Astrocyte (in vitro differentiated cells and primary cell): ENCODE results near the gene CTSE. TPM values are rescaled to one million over a fixed set of nuclear protein-coding genes. Genes with fewer than 3 reads are reported as not detected.
A peak's percentile ranks its signal among the peaks of the same experiment; 100 is the strongest.

ENCODE experiments used
- DNase-seq: peaks from one replicate; pipeline ENCODE4 v3.0.0-alpha.2; 2010; ENCODE audit warnings: low read depth
- FAIRE-seq: peaks from 2 replicates; lab custom pipeline; 2011; peaks lifted over from hg19 to GRCh38; lab: Jason Lieb, UNC
- H2AFZ ChIP-seq: 2 replicates; pipeline ENCODE4 v1.6.0; 2012; ENCODE audit warnings: low read depth, low read length, inconsistent platforms
- H3K27ac ChIP-seq: 2 replicates; pipeline ENCODE4 v1.5.1; 2011; ENCODE audit warnings: low read depth, low read length, inconsistent platforms
- H3K27me3 ChIP-seq: 2 replicates; pipeline ENCODE4 v1.6.0; 2011; ENCODE audit warnings: low read length, inconsistent platforms; ENCODE audit not compliant: insufficient read depth
- H3K36me3 ChIP-seq: 2 replicates; pipeline ENCODE4 v1.5.1; 2011; ENCODE audit warnings: low read length, inconsistent platforms; ENCODE audit not compliant: insufficient read depth
- H3K4me1 ChIP-seq: 2 replicates; pipeline ENCODE4 v1.5.1; 2011; ENCODE audit warnings: low read length, inconsistent platforms; ENCODE audit not compliant: insufficient read depth
- H3K4me2 ChIP-seq: 2 replicates; pipeline ENCODE4 v1.6.0; 2012; ENCODE audit warnings: low read length, inconsistent platforms
- H3K4me3 ChIP-seq: 2 replicates; pipeline ENCODE4 v1.5.1; 2011; ENCODE audit warnings: low read depth, mild to moderate bottlenecking, low read length, inconsistent platforms; ENCODE audit not compliant: insufficient read depth
- H3K79me2 ChIP-seq: 2 replicates; pipeline ENCODE4 v1.6.0; 2012; ENCODE audit warnings: mild to moderate bottlenecking, low read length, inconsistent platforms; ENCODE audit not compliant: insufficient read depth
- H3K9ac ChIP-seq: 2 replicates; pipeline ENCODE4 v1.6.0; 2012; ENCODE audit warnings: mild to moderate bottlenecking, low read length, inconsistent platforms
- H3K9me3 ChIP-seq: 2 replicates; pipeline ENCODE4 v1.5.1; 2012; ENCODE audit warnings: low read depth, mild to moderate bottlenecking, low read length, inconsistent platforms; ENCODE audit not compliant: insufficient read depth
- H4K20me1 ChIP-seq: 2 replicates; pipeline ENCODE4 v1.6.0; 2012; ENCODE audit warnings: low read length, inconsistent platforms; ENCODE audit not compliant: insufficient read depth
- H3K27ac Mint-ChIP-seq: one replicate; pipeline ENCODE4 v1.8.0; 2021; ENCODE audit warnings: mild to moderate bottlenecking, mixed read lengths; ENCODE audit not compliant: unreplicated experiment
- H3K27me3 Mint-ChIP-seq: one replicate; pipeline ENCODE4 v1.8.0; 2021; ENCODE audit warnings: low read depth, mixed read lengths; ENCODE audit not compliant: unreplicated experiment
- H3K36me3 Mint-ChIP-seq: one replicate; pipeline ENCODE4 v1.8.0; 2021; ENCODE audit warnings: low read depth, mixed read lengths; ENCODE audit not compliant: unreplicated experiment
- H3K4me1 Mint-ChIP-seq: one replicate; pipeline ENCODE4 v1.8.0; 2021; ENCODE audit warnings: low read depth, mixed read lengths; ENCODE audit not compliant: unreplicated experiment
- H3K4me3 Mint-ChIP-seq: one replicate; pipeline ENCODE4 v1.8.0; 2021; ENCODE audit warnings: mild to moderate bottlenecking, moderate library complexity, mixed read lengths; ENCODE audit not compliant: unreplicated experiment
- H3K9me3 Mint-ChIP-seq: one replicate; pipeline ENCODE4 v1.8.0; 2021; ENCODE audit warnings: mild to moderate bottlenecking, mixed read lengths; ENCODE audit not compliant: unreplicated experiment
- EZH2 ChIP-seq: IDR thresholded peaks from 2 replicates; pipeline ENCODE4 v1.6.1; 2012; ENCODE audit warnings: mild to moderate bottlenecking, low read length, inconsistent platforms; ENCODE audit not compliant: insufficient read depth
- total RNA-seq: library from RNA; stranded (reverse); gene quantifications from 2 replicates; pipeline ENCODE4 v1.2.1, GENCODE V29; 2021
- TF ChIP-seq, protein P1 (sequence below): IDR thresholded peaks from 2 replicates; pipeline ENCODE4 v1.5.1; 2011; ENCODE audit warnings: low read depth, mild to moderate bottlenecking, inconsistent platforms, low read length, moderate library complexity; ENCODE audit not compliant: insufficient read depth

The CTSE gene
- total RNA-seq, 1 donor from 2014 or later, result not detected

DNA sequence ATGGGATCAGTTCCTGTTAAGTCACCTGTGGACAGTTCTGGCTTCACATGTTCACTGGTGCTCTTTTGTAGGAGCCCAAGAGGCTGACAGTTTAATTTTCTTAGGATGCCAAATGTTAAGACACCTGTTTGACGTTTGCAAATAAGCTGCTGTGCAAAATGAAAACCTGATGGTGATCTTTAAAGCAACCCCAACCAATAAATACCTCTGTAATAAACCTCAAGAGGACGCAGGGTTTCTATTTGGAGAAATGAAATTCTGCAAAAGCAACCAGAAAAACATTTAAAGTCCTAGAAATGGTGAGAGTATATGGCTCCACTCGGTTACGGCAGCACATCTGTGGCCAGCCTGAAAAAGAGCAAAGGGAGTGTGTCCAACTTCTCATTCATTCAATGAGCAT lies 23.6 kb upstream of the CTSE start:
- Histone ChIP-seq H3K4me3 (no peak overlapping the region), H4K20me1 (no peaks in the 10 kb centered on the region), H3K27me3 (peaks cover 5% of the 10 kb centered on the region), H3K9ac (no peak overlapping the region), H3K36me3 (no peaks in the 10 kb centered on the region), H3K4me1 (no peaks in the 10 kb centered on the region), H2AFZ (no peak overlapping the region), H3K79me2 (no peaks in the 10 kb centered on the region), H3K27ac (no peak overlapping the region), H3K9me3 (no peaks in the 10 kb centered on the region), H3K4me2 (no peak overlapping the region)
- Mint-ChIP-seq H3K4me3 (no peak overlapping the region), H3K36me3 (no peaks in the 10 kb centered on the region), H3K27me3 (peaks cover 7% of the 10 kb centered on the region), H3K27ac (no peak overlapping the region), H3K9me3 (no peaks in the 10 kb centered on the region), H3K4me1 (peaks cover 6% of the 10 kb centered on the region)
- TF ChIP-seq, protein P1, sequence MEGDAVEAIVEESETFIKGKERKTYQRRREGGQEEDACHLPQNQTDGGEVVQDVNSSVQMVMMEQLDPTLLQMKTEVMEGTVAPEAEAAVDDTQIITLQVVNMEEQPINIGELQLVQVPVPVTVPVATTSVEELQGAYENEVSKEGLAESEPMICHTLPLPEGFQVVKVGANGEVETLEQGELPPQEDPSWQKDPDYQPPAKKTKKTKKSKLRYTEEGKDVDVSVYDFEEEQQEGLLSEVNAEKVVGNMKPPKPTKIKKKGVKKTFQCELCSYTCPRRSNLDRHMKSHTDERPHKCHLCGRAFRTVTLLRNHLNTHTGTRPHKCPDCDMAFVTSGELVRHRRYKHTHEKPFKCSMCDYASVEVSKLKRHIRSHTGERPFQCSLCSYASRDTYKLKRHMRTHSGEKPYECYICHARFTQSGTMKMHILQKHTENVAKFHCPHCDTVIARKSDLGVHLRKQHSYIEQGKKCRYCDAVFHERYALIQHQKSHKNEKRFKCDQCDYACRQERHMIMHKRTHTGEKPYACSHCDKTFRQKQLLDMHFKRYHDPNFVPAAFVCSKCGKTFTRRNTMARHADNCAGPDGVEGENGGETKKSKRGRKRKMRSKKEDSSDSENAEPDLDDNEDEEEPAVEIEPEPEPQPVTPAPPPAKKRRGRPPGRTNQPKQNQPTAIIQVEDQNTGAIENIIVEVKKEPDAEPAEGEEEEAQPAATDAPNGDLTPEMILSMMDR, result no peak
- DNase-seq, result no peak
- FAIRE-seq, result no peak

DNA sequence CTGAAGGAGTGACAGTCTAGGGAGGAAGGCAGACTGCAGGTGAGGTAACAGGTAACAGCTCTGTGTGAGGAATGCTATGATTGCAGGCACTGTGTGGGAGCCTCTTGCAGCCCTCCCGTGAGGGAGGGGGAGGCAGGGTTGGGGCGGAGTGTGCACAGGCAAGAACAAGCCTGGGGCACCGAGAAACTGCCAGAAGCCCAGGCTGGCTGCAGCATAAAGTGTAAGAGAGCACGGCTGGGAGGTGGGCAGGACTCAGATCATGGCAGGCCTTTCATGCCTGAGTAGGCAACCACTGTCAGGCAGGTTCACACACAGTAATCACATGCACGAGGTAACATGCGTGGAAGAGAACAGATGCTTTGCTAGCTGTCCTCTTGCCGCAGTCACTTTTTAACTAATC lies 17.9 kb upstream of the CTSE start:
- FAIRE-seq, result no peak
- no peak overlapping the region for H3K4me3 Mint-ChIP-seq
- peaks cover 26% of the 10 kb centered on the region for H3K27me3 Mint-ChIP-seq
- Histone ChIP-seq H2AFZ (peak overlapping the region; percentile 26), H3K9me3 (no peaks in the 10 kb centered on the region), H3K4me1 (no peaks in the 10 kb centered on the region), H3K36me3 (no peaks in the 10 kb centered on the region), H3K4me2 (no peak overlapping the region), H3K79me2 (no peaks in the 10 kb centered on the region), H4K20me1 (no peaks in the 10 kb centered on the region), H3K27me3 (peaks cover 46% of the 10 kb centered on the region), H3K27ac (no peak overlapping the region), H3K4me3 (no peak overlapping the region), H3K9ac (no peak overlapping the region)
- TF ChIP-seq EZH2, result no peak
- TF ChIP-seq, protein P1, result no peak
- no peak overlapping the region for H3K27ac Mint-ChIP-seq
- no peaks in the 10 kb centered on the region for H3K36me3 Mint-ChIP-seq
- no peak for DNase-seq
- H3K4me1 Mint-ChIP-seq, result peaks cover 4% of the 10 kb centered on the region
- H3K9me3 Mint-ChIP-seq, result no peaks in the 10 kb centered on the region

DNA sequence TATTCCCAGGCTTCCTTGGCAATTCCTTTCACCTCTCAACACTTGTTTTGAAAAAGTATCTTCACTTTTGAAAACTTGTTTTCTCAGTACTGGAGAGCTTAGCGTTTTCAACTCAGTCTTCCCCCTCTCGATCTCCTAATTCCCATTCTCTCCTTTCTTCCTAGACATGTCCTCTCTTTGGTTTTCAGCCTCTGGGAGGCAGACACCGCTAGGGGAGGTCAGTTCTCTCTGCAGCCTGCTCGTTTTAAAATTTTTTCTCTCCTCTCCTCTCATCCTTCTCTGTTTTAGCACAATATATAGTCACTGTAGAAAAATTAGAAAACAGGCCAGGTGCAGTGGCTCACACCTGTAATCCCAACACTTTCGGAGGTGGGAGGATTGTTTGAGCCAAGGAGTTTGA lies 16.6 kb upstream of the CTSE start:
- no peak overlapping the region for H3K4me3 Mint-ChIP-seq
- FAIRE-seq (no peak), DNase-seq (no peak)
- H3K27ac ChIP-seq, result no peak overlapping the region
- no peak overlapping the region for H2AFZ ChIP-seq
- peaks cover 50% of the 10 kb centered on the region for H3K27me3 ChIP-seq
- H4K20me1 ChIP-seq, result no peaks in the 10 kb centered on the region
- H3K36me3 Mint-ChIP-seq, result no peaks in the 10 kb centered on the region
- H3K27me3 Mint-ChIP-seq, result peaks cover 28% of the 10 kb centered on the region
- H3K9ac ChIP-seq, result no peak overlapping the region
- no peaks in the 10 kb centered on the region for H3K79me2 ChIP-seq
- no peak overlapping the region for H3K4me2 ChIP-seq
- H3K9me3 Mint-ChIP-seq, result no peaks in the 10 kb centered on the region
- H3K4me1 Mint-ChIP-seq, result peaks cover 4% of the 10 kb centered on the region
- H3K36me3 ChIP-seq, result no peaks in the 10 kb centered on the region
- TF ChIP-seq, protein P1, result no peak
- TF ChIP-seq EZH2, result no peak
- no peak overlapping the region for H3K4me3 ChIP-seq
- H3K9me3 ChIP-seq, result no peaks in the 10 kb centered on the region
- no peaks in the 10 kb centered on the region for H3K4me1 ChIP-seq
- no peak overlapping the region for H3K27ac Mint-ChIP-seq
